NCI-H2196 (cell line): Measurements from ENCODE around the gene FAM114A1.
A peak's percentile ranks its signal among the peaks of the same experiment; 100 is the strongest.

Experiments
- DNase-seq: peaks from one replicate; lab custom pipeline; 2025; ENCODE audit not compliant: unreplicated experiment; lab: John Stamatoyannopoulos, UW

The FAM114A1 gene

DNA sequence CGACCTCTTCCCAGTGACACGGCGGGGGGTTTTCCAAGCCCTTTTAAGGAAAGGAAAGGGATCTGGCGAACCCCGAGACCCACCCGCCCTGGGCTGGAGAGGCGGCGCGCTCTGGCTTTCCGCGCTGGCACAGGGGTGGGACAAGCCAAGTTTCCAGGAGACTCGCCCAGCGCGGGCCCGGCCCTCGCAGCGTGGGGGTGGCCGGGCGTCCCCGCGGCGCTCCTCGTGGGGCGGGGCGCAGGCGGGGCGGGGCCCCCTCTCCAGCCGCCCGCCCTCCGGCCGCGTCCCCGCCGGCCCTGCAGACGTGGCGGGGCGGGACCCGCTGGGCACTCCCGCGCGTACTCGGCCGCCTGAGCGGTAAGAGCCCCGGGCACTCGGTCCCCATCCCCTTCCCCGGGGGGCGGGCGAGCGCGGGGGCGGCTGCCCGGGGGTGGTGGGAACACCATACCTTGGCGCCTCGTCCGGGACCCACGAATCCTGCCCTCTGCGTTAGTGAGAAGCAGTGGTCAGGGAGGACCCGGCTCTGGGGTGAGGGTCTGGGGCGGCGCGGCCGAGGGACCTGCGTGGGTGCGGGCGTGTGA is at the start of gene FAM114A1:
Gene FAM114A1, plus strand, starts transcription at position 329 of the 581 bp plus-strand sequence. CDS start 10,273 bp downstream, outside the sequence.
- peak; percentile 67 for DNase-seq

- DNase-seq = no peak
These were observed 49.1 kb upstream of the FAM114A1 start for GRCh38 chr4:38818441-38818976.

GRCh38 chr4:38819569-38819968 is 48.0 kb upstream of the FAM114A1 start:
- no peak for DNase-seq

- no peak for DNase-seq
These were observed 47.1 kb upstream of the FAM114A1 start for GRCh38 chr4:38820329-38821061.

GRCh38 chr4:38821739-38822138 is 45.9 kb upstream of the FAM114A1 start:
- DNase-seq = no peak

- no peak for DNase-seq
These were observed 44.8 kb upstream of the FAM114A1 start for GRCh38 chr4:38822748-38823303.

GRCh38 chr4:38823766-38824165 is 43.8 kb upstream of the FAM114A1 start:
- no peak for DNase-seq

DNA sequence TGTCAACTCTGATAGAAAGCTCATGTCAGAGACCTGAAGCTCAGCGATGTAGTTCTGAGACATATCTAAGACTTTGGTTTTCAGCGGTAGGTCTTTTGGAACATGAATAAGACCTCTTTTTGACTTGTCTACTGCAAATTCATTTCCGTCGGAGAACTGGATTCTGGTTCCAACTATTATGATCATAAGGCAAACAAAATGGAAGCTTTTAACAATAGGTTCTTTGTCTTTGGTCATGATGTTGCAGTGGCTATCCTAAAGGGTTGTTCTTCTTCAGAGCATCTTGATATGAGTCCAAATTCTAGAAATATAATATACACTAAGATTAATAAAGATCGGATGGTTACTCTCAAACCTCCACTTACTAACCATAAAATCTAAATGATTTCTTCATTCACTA is 38.4 kb upstream of the FAM114A1 start:
- no peak for DNase-seq

GRCh38 chr4:38831653-38832052 is 36.0 kb upstream of the FAM114A1 start:
- no peak for DNase-seq

- no peak for DNase-seq
These were observed 35.4 kb upstream of the FAM114A1 start for GRCh38 chr4:38832206-38832605.

DNA sequence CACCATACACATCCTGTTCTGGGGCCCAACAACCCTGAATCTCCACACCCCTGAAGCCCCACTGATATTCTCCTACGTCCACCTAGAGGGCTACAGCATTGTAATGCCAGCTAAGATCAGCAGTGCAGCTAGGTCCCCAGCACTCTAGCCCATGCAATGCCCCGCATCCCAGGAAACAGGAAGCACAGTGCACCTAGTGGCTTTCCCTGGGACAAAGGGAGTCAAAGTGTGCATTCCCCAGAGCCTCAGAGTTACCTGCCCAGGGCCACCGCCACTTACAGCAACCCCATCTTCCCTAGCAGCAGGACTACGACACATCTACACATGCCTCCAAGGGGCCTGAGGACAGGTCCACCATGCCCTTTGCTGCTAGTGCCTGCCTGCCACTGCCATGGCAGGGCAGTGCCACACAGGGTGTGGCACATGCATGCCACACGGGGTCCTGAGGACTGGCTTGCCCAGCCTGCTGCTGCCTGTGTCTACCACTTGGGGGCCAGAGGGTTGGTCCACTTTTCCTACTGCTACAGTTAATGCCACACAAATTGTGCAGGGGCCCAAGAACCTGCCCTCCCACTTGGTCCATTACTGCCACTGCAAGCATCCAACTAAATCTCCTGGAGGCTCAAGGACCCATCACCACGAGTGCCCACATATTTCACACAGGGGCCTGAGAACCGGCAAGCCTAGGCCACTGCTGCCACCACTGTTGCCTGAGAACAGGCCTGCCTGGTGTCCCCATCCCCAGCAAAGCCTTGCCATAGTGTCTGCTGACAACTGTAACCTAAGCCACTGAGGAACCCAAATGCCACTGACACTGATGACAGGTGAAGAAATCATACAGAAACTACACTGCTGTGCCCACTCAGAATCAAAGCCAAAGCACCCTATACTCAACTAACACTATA is 34.7 kb upstream of the FAM114A1 start:
- no peak for DNase-seq

DNA sequence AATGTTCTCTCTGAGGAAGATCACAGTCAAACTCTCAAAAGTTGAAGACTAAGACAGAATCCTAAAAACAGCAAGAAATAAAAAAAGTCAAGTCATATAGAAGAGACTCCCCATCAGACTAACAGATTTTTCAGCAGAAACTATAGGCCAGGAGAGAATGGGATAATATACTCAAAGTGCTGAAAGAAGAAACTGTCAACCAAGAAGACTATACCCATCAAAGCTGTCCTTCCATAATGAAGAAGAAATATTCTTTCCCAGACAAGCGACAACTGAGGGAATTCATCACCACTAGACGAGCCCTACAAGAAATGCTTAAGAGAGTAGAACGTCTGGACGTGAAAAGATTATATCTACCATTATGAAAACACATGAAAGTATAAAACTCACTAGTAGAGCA is 33.0 kb upstream of the FAM114A1 start:
- no peak for DNase-seq

GRCh38 chr4:38837334-38837733 is 30.3 kb upstream of the FAM114A1 start:
- no peak for DNase-seq

GRCh38 chr4:38837849-38838248 is 29.8 kb upstream of the FAM114A1 start:
- no peak for DNase-seq

DNA sequence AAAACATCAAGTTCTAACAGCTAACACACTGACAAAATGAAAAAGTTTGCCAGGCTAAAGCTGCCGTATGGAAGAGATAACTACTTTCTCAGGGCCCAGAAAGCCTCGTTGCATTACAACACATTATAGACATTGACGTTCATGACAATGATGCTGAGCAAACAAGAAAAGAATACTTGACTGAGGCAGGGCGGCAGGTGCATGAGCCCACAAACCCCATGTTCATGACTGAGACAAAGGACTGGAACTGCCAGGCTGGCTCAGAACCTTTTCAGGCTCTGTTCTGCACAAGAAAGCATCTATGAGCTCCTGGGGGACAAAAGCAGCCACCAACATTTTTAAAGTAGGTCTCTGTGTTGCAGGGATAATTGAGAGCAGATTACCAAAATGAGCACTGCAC is 24.6 kb upstream of the FAM114A1 start:
- peak; percentile 14 for DNase-seq

DNA sequence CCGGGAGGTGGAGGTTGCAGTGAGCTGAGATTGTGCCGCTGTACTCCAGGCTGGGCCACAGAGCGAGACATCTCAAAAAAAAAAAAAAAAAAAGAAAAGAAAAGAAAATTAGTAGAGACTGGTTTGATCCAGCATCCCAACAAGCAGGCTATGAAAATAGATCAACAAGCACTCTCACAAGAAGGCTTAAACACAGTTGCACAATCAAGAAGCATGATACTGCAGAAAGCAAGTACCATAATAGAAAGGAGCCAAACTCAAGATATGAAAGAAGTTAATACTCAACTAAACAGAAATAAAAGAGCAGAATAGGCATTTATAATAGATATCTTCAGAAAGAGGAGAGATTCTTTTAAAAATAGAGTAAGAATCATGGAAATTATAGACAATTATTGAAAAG is 21.6 kb upstream of the FAM114A1 start:
- DNase-seq = no peak

DNA sequence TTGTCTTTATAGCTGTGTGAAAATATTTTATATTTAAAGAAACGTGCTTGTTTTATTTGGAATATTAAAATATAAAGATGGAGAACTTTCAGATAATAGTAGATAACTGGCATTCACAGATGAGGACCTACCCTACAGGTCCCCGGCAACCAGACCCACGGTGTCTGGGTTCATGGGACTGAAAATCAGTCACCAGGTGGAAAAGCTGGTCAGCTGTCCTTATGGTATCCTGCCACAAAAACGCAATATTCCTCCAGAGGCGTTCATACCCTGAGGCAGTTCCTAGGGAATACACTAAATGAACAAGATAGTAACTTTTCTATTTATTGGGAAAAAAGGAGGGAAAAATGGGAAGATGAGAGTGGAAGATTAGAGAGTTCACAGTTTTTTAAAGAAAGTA is 12.1 kb upstream of the FAM114A1 start:
- no peak for DNase-seq

DNA sequence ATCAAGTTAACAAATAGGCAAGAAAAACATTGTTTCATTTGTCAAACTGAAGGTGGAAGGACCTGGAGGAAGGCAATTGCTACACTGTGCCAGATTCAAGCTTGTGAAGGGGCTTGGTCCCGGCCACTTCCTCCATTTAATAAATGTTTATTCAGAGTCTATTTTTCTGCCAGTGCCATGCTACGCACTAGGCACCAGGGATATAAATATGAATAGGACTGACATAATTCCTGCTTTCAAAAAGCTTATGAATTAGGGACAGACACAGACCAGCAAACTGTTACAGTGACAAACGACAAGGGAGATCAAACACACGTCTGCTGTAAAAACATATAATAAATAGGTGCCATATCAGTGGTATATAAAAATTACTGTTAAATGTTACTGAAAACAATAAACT is 11.6 kb upstream of the FAM114A1 start:
- DNase-seq = no peak

DNA sequence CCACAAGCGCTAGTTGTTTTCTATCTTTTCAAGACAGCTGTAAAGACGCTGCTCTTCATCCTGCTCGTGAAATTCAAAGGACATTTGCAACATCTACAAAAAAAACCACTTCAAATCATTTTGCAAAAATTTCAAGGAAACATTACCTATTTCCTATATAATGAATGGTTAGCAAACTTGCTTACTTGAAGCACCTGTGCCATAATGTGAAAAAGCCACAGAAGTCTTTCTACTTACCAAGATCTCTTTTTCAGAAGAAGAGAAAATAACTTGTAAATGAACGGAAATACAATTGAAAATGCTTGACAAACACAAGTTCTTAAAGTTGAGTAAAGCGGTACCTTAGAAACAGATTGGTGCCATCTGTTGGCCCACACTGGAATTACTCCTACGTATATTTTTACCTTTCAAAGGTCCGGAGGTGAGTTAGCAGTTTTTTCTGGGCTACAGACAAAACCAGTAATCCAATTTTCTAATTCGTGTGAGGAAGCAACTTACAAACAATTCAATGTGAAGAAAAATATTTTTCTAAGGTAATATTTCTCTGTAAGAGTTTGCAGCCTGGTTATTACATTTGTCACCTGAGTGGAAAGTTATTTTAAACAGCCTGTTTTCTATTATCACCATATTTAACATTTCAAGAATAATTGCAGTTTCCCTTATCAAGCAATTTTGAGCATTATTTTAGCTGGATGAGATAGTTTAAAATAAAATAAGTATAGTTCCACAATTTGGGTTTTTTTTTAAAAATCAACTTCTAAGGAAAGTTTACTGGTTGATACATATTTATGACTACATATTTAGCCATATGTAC is 10.9 kb upstream of the FAM114A1 start, which contains the start of gene TLR6:
Gene TLR6, minus strand, starts transcription at position 294 of the 814 bp plus-strand sequence. CDS start 27,344 bp downstream, outside the sequence.
- peak; percentile 52 for DNase-seq
